ENCODE data around the gene RFXAP.

RFXAP gene

GRCh38 chr13:36813225-36813624 lies 5.8 kb upstream of the RFXAP start:
- in situ Hi-C loops (cut with HindIII; ENCODE audit: low sequenced_read_pairs), result no loop called here
- H3K4me3 ChIP-seq (ENCODE audit: low read depth, low read length), result no peak overlapping the region
- no peak for DNase-seq (ENCODE audit: low read depth)
- TF ChIP-seq CTCF (IDR thresholded peaks at IDR 0.05; ENCODE audit: low read depth, low read length, missing control alignments), result no peak

DNA sequence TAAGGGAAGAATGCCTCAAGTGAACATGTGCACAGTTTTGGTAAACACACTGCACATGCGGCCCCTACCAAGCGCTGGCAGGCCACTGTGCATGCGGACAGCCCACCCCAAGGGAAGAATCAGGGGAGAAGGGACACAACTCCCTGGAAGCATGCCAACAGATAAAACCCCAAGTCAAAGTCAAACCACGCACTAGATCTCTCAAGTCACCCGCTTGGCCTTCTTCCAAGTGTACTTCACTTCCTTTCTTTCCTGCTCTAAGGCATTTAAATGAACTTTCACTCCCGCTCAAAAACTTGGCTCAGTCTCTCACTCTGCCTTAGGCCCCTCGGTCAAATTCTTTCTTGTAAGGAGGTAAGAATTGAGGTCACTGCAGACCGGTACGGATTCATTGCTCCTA lies 4.6 kb upstream of the RFXAP start:
- no peak for DNase-seq (ENCODE audit: low read depth)
- in situ Hi-C loops (cut with HindIII; ENCODE audit: low sequenced_read_pairs), result no loop called here
- H3K4me3 ChIP-seq (ENCODE audit: low read depth, low read length), result no peak overlapping the region
- no peak for TF ChIP-seq CTCF (IDR thresholded peaks at IDR 0.05; ENCODE audit: low read depth, low read length, missing control alignments)

DNA sequence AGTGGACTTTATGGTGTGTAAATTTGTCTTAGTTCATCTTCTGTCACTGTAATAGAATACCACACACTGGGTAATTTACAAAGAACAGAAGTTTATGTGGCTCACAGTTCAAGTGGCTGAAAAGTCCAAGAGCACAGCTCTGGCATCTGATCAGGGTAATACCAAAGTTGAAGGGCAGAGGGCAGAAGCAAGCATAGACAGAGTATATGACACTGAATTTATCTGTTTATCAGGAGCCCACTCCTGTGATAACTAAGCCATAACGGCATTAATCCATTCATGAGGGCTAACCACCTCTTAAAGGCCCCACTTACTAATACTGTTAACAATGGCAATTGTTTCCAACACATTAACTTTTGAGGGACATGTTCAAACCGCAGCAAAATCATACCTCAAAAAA lies 4.0 kb upstream of the RFXAP start:
- in situ Hi-C loops (cut with HindIII; ENCODE audit: low sequenced_read_pairs), result no loop called here
- H3K4me3 ChIP-seq (ENCODE audit: low read depth, low read length), result no peak overlapping the region
- peak; percentile 31 for TF ChIP-seq CTCF (IDR thresholded peaks at IDR 0.05; ENCODE audit: low read depth, low read length, missing control alignments)
- DNase-seq (ENCODE audit: low read depth), result no peak

GRCh38 chr13:36817996-36818803 lies 822 bp upstream of the RFXAP start:
- TF ChIP-seq CTCF (IDR thresholded peaks at IDR 0.05; ENCODE audit: low read depth, low read length, missing control alignments), result no peak
- no peak for DNase-seq (ENCODE audit: low read depth)
- H3K4me3 ChIP-seq (ENCODE audit: low read depth, low read length), result peak overlapping the region; percentile 56
- in situ Hi-C loops (cut with HindIII; ENCODE audit: low sequenced_read_pairs), result no loop called here

GRCh38 chr13:36819739-36820090 lies 693 bp downstream of the RFXAP start:
- in situ Hi-C loops (cut with HindIII; ENCODE audit: low sequenced_read_pairs), result no loop called here
- H3K4me3 ChIP-seq (ENCODE audit: low read depth, low read length), result peak overlapping the region; percentile 56
- TF ChIP-seq CTCF (IDR thresholded peaks at IDR 0.05; ENCODE audit: low read depth, low read length, missing control alignments), result no peak
- no peak for DNase-seq (ENCODE audit: low read depth)

- DNase-seq (ENCODE audit: low read depth), result no peak
- peak overlapping the region; percentile 56 for H3K4me3 ChIP-seq (ENCODE audit: low read depth, low read length)
- in situ Hi-C loops (cut with HindIII; ENCODE audit: low sequenced_read_pairs), result no loop called here
- no peak for TF ChIP-seq CTCF (IDR thresholded peaks at IDR 0.05; ENCODE audit: low read depth, low read length, missing control alignments)
These were observed 1.2 kb downstream of the RFXAP start for GRCh38 chr13:36820222-36820621.
